ENCODE measurements around the gene LRRC8E.

GRCh38 chr19:7885818-7886217 is 2.5 kb upstream of the LRRC8E start:
- TF ChIP-seq CTCF (IDR thresholded peaks at IDR 0.05) (no peak), POLR2A (IDR thresholded peaks at IDR 0.05) (no peak)
